Brain microvascular endothelial cell (primary cell): ENCODE data around the gene LRRC4.

Experiments used
- DNase-seq: peaks from one replicate; pipeline ENCODE4 v3.0.0-alpha.2; 2020
- H3K27ac ChIP-seq: fragments of 250-450 bp; sonication (Bioruptor Pico); 2 replicates; pipeline ENCODE4 v1.5.1; 2020; ENCODE audit warnings: mild to moderate bottlenecking, moderate library complexity
- H3K27me3 ChIP-seq: fragments of 250-450 bp; sonication (Bioruptor Pico); replicated peaks from 2 replicates; pipeline ENCODE4 v1.5.1; 2020; ENCODE audit warnings: mild to moderate bottlenecking
- H3K36me3 ChIP-seq: fragments of 250-450 bp; sonication (Bioruptor Pico); replicated peaks from 2 replicates; pipeline ENCODE4 v1.5.1; 2020; ENCODE audit warnings: mild to moderate bottlenecking
- H3K4me3 ChIP-seq: 2 replicates; pipeline ENCODE4 v1.5.1; 2011; ENCODE audit warnings: low read depth, mild to moderate bottlenecking, control low read depth, low read length, moderate library complexity
- CTCF ChIP-seq: IDR thresholded peaks from 2 replicates; pipeline ENCODE4 v1.5.1; 2011; ENCODE audit warnings: low read depth, mild to moderate bottlenecking, moderate library complexity, low read length, control low read depth, inconsistent platforms; ENCODE audit errors: missing control alignments
- in situ Hi-C: cut with HindIII; loops from 2 replicates; pipeline ENCODE4 v1.10.0; 2017; ENCODE audit warnings: low sequenced_read_pairs, low pct_ligation_motif_present

Gene LRRC4

GRCh38 chr7:127980901-127981300, 50.3 kb downstream of the LRRC4 start:
- in situ Hi-C loops: no loop called here
- H3K27me3 ChIP-seq: no peaks in the 10 kb centered on the region
- no peak overlapping the region for H3K27ac ChIP-seq
- H3K36me3 ChIP-seq: peaks cover 7% of the 10 kb centered on the region
- no peak for TF ChIP-seq CTCF
- no peak overlapping the region for H3K4me3 ChIP-seq
- DNase-seq: no peak

- Histone ChIP-seq H3K4me3 (no peak overlapping the region), H3K36me3 (peaks cover 7% of the 10 kb centered on the region), H3K27me3 (no peaks in the 10 kb centered on the region), H3K27ac (no peak overlapping the region)
- no peak for DNase-seq
- no peak for TF ChIP-seq CTCF
- in situ Hi-C loops: no loop called here
Measured at GRCh38 chr7:127979728-127980126, 51.5 kb downstream of the LRRC4 start.

- Histone ChIP-seq H3K27me3 (no peaks in the 10 kb centered on the region), H3K36me3 (peaks cover 7% of the 10 kb centered on the region), H3K4me3 (no peak overlapping the region), H3K27ac (no peak overlapping the region)
- no peak for TF ChIP-seq CTCF
- no peak for DNase-seq
- in situ Hi-C loops: no loop called here
Measured at GRCh38 chr7:127979113-127979727, 52.0 kb downstream of the LRRC4 start.

GRCh38 chr7:127978421-127978820, 52.8 kb downstream of the LRRC4 start:
- TF ChIP-seq CTCF: no peak
- H3K36me3 ChIP-seq: peaks cover 7% of the 10 kb centered on the region
- in situ Hi-C loops: no loop called here

More at GRCh38 chr7:127978421-127978820, 52.8 kb downstream of the LRRC4 start:
- no peak overlapping the region for H3K27ac ChIP-seq
- no peak overlapping the region for H3K4me3 ChIP-seq
- no peak for DNase-seq
- no peaks in the 10 kb centered on the region for H3K27me3 ChIP-seq
